Measurements from ENCODE around the gene TICAM2.

GRCh38 chr5:115607935-115608334 lies 5.7 kb upstream of the TICAM2 start:
- TF ChIP-seq CTCF (IDR thresholded peaks at IDR 0.05; ENCODE audit: insufficient read depth, low read length, poor library complexity, severe bottlenecking) (no peak), EZH2phosphoT487 (conservative IDR thresholded peaks at IDR 0.05; ENCODE audit: low read length) (no peak)
